Osteocyte (in vitro differentiated cells): ENCODE data around the gene KBTBD13. TPM values are rescaled to one million over a fixed set of nuclear protein-coding genes. Genes with fewer than 3 reads are reported as not detected.
A peak's percentile ranks its signal among the peaks of the same experiment; 100 is the strongest.

ENCODE experiments used
- DNase-seq: peaks from one replicate; pipeline ENCODE4 v3.0.0; 2021; ENCODE audit warnings: mixed read lengths; ENCODE audit not compliant: unreplicated experiment; ENCODE audit errors: extremely low spot score
- H3K27ac Mint-ChIP-seq: one replicate; pipeline ENCODE4 v1.8.0; 2021; ENCODE audit warnings: mild to moderate bottlenecking, mixed read lengths; ENCODE audit not compliant: unreplicated experiment
- H3K27me3 Mint-ChIP-seq: one replicate; pipeline ENCODE4 v1.8.0; 2021; ENCODE audit warnings: mixed read lengths; ENCODE audit not compliant: unreplicated experiment
- H3K36me3 Mint-ChIP-seq: one replicate; pipeline ENCODE4 v1.8.0; 2021; ENCODE audit warnings: mixed read lengths; ENCODE audit not compliant: unreplicated experiment
- H3K4me1 Mint-ChIP-seq: one replicate; pipeline ENCODE4 v1.8.0; 2021; ENCODE audit warnings: mixed read lengths; ENCODE audit not compliant: unreplicated experiment
- H3K4me3 Mint-ChIP-seq: one replicate; pipeline ENCODE4 v1.8.0; 2021; ENCODE audit warnings: mild to moderate bottlenecking, moderate library complexity, mixed read lengths; ENCODE audit not compliant: unreplicated experiment
- H3K9me3 Mint-ChIP-seq: one replicate; pipeline ENCODE4 v1.8.0; 2021; ENCODE audit warnings: mixed read lengths; ENCODE audit not compliant: unreplicated experiment
- CTCF ChIP-seq: fragments of 200-600 bp; sonication (generic); IDR thresholded peaks from 2 replicates; pipeline ENCODE4 v1.5.0; 2021; ENCODE audit warnings: antibody characterized with exemption, mild to moderate bottlenecking, moderate library complexity
- total RNA-seq: library from RNA; stranded (reverse); gene quantifications from 2 replicates; pipeline ENCODE4 v1.2.1, GENCODE V29; 2021

The KBTBD13 gene
- total RNA-seq, 1 donor from 2014 or later = not detected

- Mint-ChIP-seq H3K27ac (no peak overlapping the region), H3K9me3 (no peaks in the 10 kb centered on the region), H3K27me3 (no peaks in the 10 kb centered on the region), H3K4me3 (no peak overlapping the region), H3K36me3 (peaks cover 1% of the 10 kb centered on the region), H3K4me1 (peaks cover 32% of the 10 kb centered on the region)
- no peak for TF ChIP-seq CTCF
- DNase-seq = no peak
Observed at GRCh38 chr15:65052956-65053355, 23.6 kb upstream of the KBTBD13 start.

DNA sequence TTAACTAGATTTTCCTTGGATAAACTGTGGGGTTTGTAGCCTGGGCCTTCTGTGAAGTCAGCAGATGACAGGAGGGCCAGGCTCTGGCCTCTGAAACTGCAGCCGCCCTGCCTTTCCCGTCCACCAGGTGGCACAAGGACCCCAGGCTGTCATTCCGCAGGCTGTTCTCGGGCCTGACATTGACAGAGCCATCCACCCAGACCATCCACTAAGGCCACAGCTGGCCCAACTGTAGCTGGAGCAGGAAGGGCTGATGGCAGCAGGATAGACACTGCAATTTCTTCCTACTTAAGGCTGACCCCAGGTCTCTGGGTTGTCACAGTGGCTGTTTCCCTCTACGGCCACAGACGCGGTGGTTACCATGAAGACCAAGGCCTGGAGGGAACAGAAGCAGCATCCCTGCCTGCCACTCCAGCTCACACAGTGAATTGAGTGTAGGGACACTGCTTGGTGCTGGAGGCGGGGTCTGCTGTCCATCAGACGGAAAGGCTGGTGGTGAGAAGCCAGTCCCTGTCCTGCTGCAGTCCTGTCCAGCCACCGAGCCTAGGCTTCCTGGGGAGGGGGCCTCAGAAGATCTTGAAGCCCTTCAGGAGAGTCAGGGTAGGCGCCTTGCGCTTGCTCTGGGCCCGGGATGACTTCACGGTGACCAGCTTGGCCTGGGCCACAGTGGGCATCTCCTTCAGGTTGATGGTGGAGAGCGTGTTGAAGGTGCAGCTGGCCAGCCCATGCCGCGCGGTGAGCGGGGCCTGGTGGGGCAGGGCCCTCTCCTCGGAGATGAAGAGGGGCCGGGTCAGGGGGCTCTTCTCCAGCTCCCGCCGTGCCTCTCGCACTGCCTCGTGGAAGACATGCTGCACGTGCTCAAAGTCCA is 22.0 kb upstream of the KBTBD13 start:
- H3K4me3 Mint-ChIP-seq = no peak overlapping the region
- peak; percentile 94 for TF ChIP-seq CTCF
- no peaks in the 10 kb centered on the region for H3K27me3 Mint-ChIP-seq
- H3K4me1 Mint-ChIP-seq = peaks cover 25% of the 10 kb centered on the region
- H3K36me3 Mint-ChIP-seq = peaks cover 1% of the 10 kb centered on the region
- no peaks in the 10 kb centered on the region for H3K9me3 Mint-ChIP-seq
- no peak overlapping the region for H3K27ac Mint-ChIP-seq
- peak; percentile 91 for DNase-seq

DNA sequence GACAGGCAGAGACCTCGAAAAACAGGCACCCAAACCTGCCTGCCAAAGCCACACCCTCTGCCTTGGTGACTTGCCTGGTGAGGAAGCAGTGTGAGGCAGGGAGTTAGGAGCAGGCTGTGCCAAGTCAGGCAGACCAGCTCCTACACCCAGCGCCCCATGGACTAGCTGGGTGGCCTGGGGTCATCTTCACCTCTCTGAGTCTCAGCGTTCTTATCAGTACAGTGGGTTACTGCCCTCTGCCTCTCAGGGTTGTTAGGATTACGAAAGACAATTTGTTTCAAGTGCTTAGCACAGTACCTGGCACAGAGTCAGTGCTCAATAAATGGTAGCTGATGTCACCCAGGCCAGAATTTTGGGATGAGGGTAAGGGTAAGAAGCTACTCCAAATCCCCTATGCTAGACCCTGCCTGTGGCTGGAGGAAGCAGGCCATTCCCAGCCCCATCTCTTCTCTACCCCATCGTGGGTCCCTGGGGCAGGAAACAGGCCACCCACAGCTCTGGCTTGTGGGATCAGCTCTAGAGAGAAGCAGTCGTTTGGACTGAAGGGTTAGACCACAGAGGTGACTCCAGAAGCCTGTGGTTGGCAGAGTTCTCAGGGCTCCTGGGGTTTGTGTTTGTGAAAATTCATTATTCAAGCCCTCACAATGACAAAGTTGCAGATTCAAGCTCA is 21.2 kb upstream of the KBTBD13 start:
- Mint-ChIP-seq H3K27ac (no peak overlapping the region), H3K27me3 (no peaks in the 10 kb centered on the region), H3K9me3 (no peaks in the 10 kb centered on the region), H3K36me3 (peaks cover 1% of the 10 kb centered on the region), H3K4me3 (no peak overlapping the region), H3K4me1 (peaks cover 17% of the 10 kb centered on the region)
- DNase-seq = no peak
- TF ChIP-seq CTCF = no peak

- Mint-ChIP-seq H3K27ac (no peak overlapping the region), H3K4me1 (peaks cover 16% of the 10 kb centered on the region), H3K4me3 (no peak overlapping the region), H3K36me3 (peaks cover 1% of the 10 kb centered on the region), H3K9me3 (no peaks in the 10 kb centered on the region), H3K27me3 (no peaks in the 10 kb centered on the region)
- no peak for DNase-seq
- no peak for TF ChIP-seq CTCF
Observed at GRCh38 chr15:65056106-65056505, 20.4 kb upstream of the KBTBD13 start.

DNA sequence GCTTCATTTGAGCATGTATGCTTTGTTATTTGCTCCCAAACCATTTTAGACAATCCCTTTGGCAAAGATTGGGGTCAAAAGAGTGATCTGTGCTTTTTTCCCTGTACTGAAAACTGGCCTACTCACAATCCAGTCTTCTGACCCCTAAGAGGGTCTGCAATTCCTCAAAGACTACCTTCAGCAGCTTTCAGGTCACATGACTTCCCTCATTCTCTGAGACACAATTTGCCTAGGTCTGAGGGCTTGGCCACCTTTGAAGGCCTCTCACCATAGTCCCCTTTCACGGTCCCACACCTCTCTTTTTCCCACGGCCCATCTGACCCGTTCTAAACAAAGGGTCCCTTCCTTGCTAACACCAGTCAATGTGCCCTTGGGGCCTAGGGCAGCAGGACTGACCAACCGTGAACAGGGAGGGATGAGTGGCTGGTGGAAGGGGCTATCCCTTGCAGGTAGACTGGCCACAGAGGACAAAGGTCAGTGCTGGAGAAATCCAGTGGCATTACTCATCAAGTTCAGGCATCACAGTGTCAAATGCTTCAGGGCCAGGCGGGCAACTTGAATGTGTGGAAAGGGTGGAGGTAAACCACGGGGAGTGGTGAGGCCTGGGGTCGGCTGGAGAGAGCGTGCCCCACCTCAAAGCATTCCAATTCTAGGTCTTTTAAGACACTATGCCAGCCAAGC is 19.5 kb upstream of the KBTBD13 start:
- no peak for TF ChIP-seq CTCF
- Mint-ChIP-seq H3K4me1 (peaks cover 16% of the 10 kb centered on the region), H3K36me3 (peaks cover 1% of the 10 kb centered on the region), H3K27ac (no peak overlapping the region), H3K27me3 (no peaks in the 10 kb centered on the region), H3K9me3 (no peaks in the 10 kb centered on the region), H3K4me3 (no peak overlapping the region)
- DNase-seq = no peak
